ENCODE results near the gene CACNA2D1.

Gene CACNA2D1

GRCh38 chr7:82204694-82205093 is 238.9 kb downstream of the CACNA2D1 start:
- peak; percentile 43 for DNase-seq (ENCODE audit: low read depth)
- no peak overlapping the region for H3K4me3 ChIP-seq (ENCODE audit: low read depth, low read length)
- no peak for TF ChIP-seq POLR2A (IDR thresholded peaks at IDR 0.05; ENCODE audit: extremely low read depth, insufficient read length)
- no peak for TF ChIP-seq MAX (IDR thresholded peaks at IDR 0.05; ENCODE audit: low read depth, low read length)
- TF ChIP-seq CTCF (IDR thresholded peaks at IDR 0.05; ENCODE audit: low read depth, low read length): no peak
- TF ChIP-seq MYC (IDR thresholded peaks at IDR 0.05; ENCODE audit: low read depth, low read length): no peak

GRCh38 chr7:82202965-82203364 is 240.6 kb downstream of the CACNA2D1 start:
- TF ChIP-seq POLR2A (IDR thresholded peaks at IDR 0.05; ENCODE audit: extremely low read depth, insufficient read length): no peak
- no peak for TF ChIP-seq CTCF (IDR thresholded peaks at IDR 0.05; ENCODE audit: low read depth, low read length)
- no peak for TF ChIP-seq MYC (IDR thresholded peaks at IDR 0.05; ENCODE audit: low read depth, low read length)
- no peak for TF ChIP-seq MAX (IDR thresholded peaks at IDR 0.05; ENCODE audit: low read depth, low read length)
- DNase-seq (ENCODE audit: low read depth): no peak
- H3K4me3 ChIP-seq (ENCODE audit: low read depth, low read length): no peak overlapping the region

- TF ChIP-seq CTCF (IDR thresholded peaks at IDR 0.05; ENCODE audit: low read depth, low read length) (no peak), MAX (IDR thresholded peaks at IDR 0.05; ENCODE audit: low read depth, low read length) (no peak), POLR2A (IDR thresholded peaks at IDR 0.05; ENCODE audit: extremely low read depth, insufficient read length) (no peak), MYC (IDR thresholded peaks at IDR 0.05; ENCODE audit: low read depth, low read length) (no peak)
- H3K4me3 ChIP-seq (ENCODE audit: low read depth, low read length): no peak overlapping the region
- DNase-seq (ENCODE audit: low read depth): no peak
Observed at GRCh38 chr7:82202107-82202506, 241.5 kb downstream of the CACNA2D1 start.

GRCh38 chr7:82200601-82201000 is 243.0 kb downstream of the CACNA2D1 start:
- no peak for DNase-seq (ENCODE audit: low read depth)
- no peak for TF ChIP-seq MYC (IDR thresholded peaks at IDR 0.05; ENCODE audit: low read depth, low read length)
- no peak for TF ChIP-seq MAX (IDR thresholded peaks at IDR 0.05; ENCODE audit: low read depth, low read length)
- no peak for TF ChIP-seq POLR2A (IDR thresholded peaks at IDR 0.05; ENCODE audit: extremely low read depth, insufficient read length)
- TF ChIP-seq CTCF (IDR thresholded peaks at IDR 0.05; ENCODE audit: low read depth, low read length): no peak
- H3K4me3 ChIP-seq (ENCODE audit: low read depth, low read length): no peak overlapping the region

GRCh38 chr7:82194016-82194643 is 249.4 kb downstream of the CACNA2D1 start:
- DNase-seq (ENCODE audit: low read depth): peak; percentile 16
- H3K4me3 ChIP-seq (ENCODE audit: low read depth, low read length): no peak overlapping the region
- TF ChIP-seq MYC (IDR thresholded peaks at IDR 0.05; ENCODE audit: low read depth, low read length) (no peak), POLR2A (IDR thresholded peaks at IDR 0.05; ENCODE audit: extremely low read depth, insufficient read length) (no peak), MAX (IDR thresholded peaks at IDR 0.05; ENCODE audit: low read depth, low read length) (no peak), CTCF (IDR thresholded peaks at IDR 0.05; ENCODE audit: low read depth, low read length) (no peak)
